EL (cell line): ENCODE results near the gene POLR3E.

ENCODE experiments used
- DNase-seq: peaks from one replicate; pipeline ENCODE4 v3.0.0-alpha.2; 2016

Gene POLR3E

DNA sequence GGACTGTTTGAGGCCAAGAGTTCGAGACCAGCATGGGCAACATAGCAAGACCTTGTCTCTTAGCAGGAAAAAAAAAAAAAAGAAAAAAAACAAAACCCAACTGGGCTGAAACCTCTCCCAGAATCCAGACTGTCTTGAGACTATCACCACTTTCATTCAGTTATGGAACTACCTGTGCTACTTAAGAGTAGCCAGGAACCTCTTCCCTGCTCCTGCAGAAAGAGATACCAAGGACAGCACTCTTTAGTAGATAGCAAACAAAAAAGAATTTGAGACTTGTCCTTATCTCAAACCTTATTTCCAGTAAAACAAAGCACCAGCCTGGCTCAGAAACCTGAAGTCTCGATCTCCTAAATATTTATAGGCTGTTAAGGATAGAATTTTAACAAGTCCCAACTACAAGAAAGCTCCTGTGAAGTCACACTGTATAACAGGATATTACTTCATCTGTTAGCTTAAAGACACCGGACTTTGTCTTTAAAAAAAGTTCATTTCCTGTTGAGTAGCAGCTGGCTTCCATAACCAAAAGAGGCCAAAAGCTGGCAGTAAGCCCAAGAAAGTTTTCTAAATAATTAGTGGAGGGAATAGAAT, 72.1 kb downstream of the POLR3E start:
- DNase-seq, result peak; percentile 57

GRCh38 chr16:22370038-22370820, 73.0 kb downstream of the POLR3E start:
- DNase-seq, result peak; percentile 79

DNA sequence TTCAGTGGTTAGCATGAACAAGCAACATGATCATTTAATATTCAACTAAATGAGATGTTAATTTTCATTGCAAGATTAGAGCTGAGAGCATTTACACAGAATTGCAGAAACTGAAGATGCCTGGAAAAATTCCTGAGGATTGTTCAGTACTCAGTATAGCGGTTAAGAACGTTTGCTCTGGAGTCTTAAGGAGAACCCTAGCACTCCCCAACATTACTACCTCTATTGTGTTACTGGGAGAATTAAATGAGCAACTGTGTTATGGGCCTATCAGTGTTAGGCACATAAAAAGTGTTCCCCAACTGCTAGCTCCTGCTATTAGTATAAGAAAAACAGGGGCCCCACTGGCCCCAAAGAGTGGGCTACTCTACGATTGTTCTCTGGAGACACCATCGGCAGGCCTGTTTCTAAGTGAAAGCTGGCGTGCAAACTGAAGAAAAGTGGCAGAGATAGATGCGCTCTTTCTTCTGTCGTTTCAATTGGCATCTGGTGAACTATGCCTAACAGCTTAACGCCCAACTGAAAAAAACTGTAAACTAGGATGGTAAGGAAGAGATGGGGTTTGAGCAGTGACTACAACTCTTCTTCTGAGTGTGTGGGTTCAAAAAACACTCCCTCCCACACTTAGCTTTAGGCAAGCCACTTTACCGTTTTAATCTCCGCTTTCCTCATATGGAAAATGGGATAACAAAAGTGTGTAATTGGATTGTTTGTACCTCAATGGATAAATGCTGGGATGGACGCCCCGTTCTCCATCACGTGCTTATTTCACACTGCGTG, 75.9 kb downstream of the POLR3E start:
- DNase-seq, result peak; percentile 18

- peak; percentile 40 for DNase-seq
Measured at GRCh38 chr16:22373662-22374310, 76.6 kb downstream of the POLR3E start.

DNA sequence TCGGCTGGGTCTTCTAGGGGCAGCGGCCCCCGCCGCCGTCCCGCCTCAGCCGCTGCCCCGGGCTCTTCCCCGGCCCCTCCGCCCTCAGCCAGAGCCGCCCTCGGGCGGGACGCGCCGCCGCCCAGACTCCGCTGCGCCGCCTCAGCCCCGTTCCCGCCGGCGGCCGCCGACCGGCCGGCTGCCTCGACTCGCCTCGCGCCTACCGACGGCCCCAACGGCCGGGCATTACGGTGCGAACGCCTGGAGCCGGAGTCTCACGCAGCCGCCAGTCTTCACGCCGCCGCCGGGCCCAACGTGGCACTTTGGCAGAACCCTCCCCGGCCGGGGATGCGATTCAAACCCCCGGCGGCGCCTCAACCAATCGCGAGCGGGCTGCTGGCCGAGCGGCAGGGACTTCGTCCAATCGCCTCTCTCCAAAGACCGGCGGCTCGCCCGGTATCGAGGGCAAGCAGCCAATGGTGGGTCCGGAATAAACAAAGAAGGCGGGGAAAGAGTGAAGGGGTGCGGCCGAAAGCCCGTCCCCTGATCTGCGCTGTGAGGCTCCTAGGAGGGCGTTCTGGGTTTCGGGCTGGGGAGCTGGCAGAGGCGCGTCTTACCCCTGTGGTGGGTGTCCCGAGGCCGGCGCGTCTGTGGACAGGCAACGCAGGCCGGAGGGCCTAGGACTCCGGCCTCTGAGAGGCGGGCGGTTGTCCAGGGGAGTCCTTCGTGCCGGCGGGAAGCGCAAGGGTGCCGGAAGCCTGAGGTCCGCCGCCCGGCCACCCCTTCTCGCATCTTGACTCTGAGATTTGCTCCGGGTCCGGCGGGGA, 77.3 kb downstream of the POLR3E start, which contains the start of gene CDR2:
Gene CDR2 (minus strand): TSS at position 309 of the 806 bp plus-strand sequence. CDS start 310 bp downstream, outside the sequence.
- DNase-seq, result peak; percentile 97

DNA sequence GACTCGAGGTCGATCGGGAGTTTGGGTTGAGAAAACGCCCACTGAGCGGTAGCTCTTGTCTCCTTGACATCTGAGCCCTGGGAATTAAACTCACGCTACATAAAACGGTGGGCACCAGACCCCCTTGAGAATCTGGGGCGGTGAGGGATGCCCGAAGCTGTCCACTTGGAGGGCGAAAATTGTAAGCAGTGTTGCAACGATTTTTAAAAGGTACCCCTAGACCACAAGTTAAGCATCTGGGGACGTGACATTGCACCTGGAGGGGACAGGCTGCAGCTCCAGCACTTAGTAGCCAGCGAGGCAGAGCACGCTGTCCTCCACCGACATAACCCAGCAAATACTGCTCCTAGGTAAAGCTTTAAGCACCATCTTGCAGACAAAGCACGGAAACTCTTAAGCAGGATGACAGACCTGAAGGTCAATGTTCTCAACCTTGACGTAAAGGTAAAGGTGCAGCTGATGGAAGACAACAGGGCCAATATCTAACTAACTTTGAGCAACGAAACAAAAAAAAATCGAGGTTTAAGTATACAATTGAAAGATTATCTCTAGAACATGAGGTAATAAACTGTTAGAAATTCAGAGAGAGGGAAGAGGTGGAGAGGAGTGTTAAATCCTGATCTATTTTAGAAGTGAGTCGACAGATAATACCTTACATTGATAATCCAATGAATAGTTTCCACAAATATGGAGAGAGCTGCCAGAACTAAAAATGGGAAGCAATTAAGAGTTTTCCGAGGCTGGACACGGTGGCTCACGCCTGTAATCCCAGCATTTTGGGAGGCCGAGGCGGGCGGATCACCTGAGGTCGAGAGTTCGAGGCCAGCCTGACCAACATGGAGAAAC, 78.1 kb downstream of the POLR3E start:
- DNase-seq, result no peak

- no peak for DNase-seq
Measured at GRCh38 chr16:22375963-22376640, 78.9 kb downstream of the POLR3E start.

- no peak for DNase-seq
Measured at GRCh38 chr16:22379656-22380055, 82.4 kb downstream of the POLR3E start.

- DNase-seq, result no peak
Measured at GRCh38 chr16:22380529-22380928, 83.3 kb downstream of the POLR3E start.

DNA sequence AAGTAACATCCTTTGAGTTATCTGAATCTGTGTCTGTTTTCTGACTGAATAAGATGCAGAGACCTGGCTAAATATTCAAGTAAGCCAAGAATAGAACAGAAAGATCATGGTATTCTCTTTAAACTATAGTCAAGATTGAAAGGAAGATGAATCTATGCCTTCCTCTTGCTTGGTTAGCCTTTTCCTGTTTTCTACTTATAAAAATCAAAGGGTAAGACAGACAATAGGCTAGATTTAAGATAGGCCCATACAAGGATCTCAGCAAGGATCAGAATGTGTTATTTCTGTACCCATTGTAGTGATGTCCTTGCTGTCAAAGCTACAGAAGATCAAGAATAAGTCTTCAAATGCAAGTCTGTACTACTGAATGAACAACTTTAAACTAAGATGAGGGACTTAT, 84.2 kb downstream of the POLR3E start:
- DNase-seq, result no peak

DNA sequence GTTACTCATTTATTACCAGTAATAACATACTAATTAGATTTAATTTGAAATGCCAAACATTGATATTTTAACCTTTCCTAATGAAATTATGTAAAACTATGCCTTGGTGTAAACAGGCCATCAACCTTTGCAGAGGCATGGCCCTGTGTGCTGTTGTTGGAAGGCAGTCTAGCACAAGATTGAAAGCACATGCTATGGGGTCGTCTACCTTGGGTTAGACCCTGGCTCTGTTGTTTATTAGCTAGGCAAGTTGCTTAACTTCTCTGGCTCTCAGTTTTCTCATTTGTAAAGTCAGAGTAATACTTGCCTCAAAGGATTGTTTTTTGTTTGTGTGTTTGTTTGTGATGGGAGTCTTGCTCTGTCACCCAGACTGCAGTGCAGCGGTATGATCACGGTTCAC, 86.6 kb downstream of the POLR3E start:
- DNase-seq, result no peak
